Upper lobe of left lung (tissue), 6 donors: Measurements from ENCODE around the gene OPRM1. TPM values are rescaled to one million over a fixed set of nuclear protein-coding genes. Genes with fewer than 3 reads are reported as not detected.
A peak's percentile ranks its signal among the peaks of the same experiment; 100 is the strongest.

Experiments
- ATAC-seq, 2 donors: fragments of 200-7000 bp; cut with Tn5 transposase; one replicate each; pipeline ENCODE4 v1.9.1; 2022; ENCODE audit warnings: mild to moderate bottlenecking in 2 of 2, moderate library complexity in 2 of 2; ENCODE audit not compliant: low FRiP score in 2 of 2
- DNase-seq, 2 donors: peaks; one replicate each; pipeline ENCODE4 v3.0.0-alpha.2; 2019 to 2020
- H3K27ac ChIP-seq, 4 donors: fragments of 200-600 bp; sonication (generic); one replicate each; pipeline ENCODE4 v1.5.1; 2016 to 2019
- H3K27me3 ChIP-seq, 4 donors: fragments of 200-600 bp; sonication (generic); one replicate each; pipeline ENCODE4 v1.5.1; 2017 to 2019
- H3K36me3 ChIP-seq, 4 donors: fragments of 200-600 bp; sonication (generic); one replicate each; pipeline ENCODE4 v1.5.1; 2016 to 2019
- H3K4me1 ChIP-seq, 4 donors: fragments of 200-600 bp; sonication (generic); one replicate each; pipeline ENCODE4 v1.5.1; 2018 to 2019
- H3K4me3 ChIP-seq, 4 donors: fragments of 200-600 bp; sonication (generic); one replicate each; pipeline ENCODE4 v1.5.1; 2017 to 2019; ENCODE audit warnings: mild to moderate bottlenecking in 2 of 4, moderate library complexity in 1 of 4
- H3K9me3 ChIP-seq, 4 donors: fragments of 200-600 bp; sonication (generic); one replicate each; pipeline ENCODE4 v1.5.1; 2018 to 2019
- CTCF ChIP-seq, 6 experiments: fragments of 450-650 bp in 4 of 6; fragments of 200-600 bp in 2 of 6; sonication (generic) in 2 of 6; IDR thresholded peaks; one replicate each; pipeline ENCODE4 v1.5.1; 2016 to 2019; ENCODE audit warnings: antibody characterized with exemption in 6 of 6
- EP300 ChIP-seq, 4 donors: sonication (generic); formaldehyde crosslinking; IDR thresholded peaks; one replicate each; pipeline ENCODE4 v1.5.1; 2017; ENCODE audit warnings: antibody characterized with exemption in 4 of 4, control low read depth in 2 of 4
- POLR2A ChIP-seq, 4 donors: fragments of 450-650 bp; IDR thresholded peaks; one replicate each; pipeline ENCODE4 v1.5.1; 2016 to 2017; ENCODE audit warnings: antibody characterized with exemption in 4 of 4, mild to moderate bottlenecking in 2 of 4
- POLR2AphosphoS5 ChIP-seq, 2 donors: sonication (generic); formaldehyde crosslinking; IDR thresholded peaks; one replicate each; pipeline ENCODE4 v1.5.1; 2017; ENCODE audit warnings: antibody characterized with exemption in 2 of 2
- WGBS, 2 donors: methylation state at CpG; one replicate each; pipeline ENCODE4 v1.1.5; 2017 to 2018; 5-methylcytosine and 5-hydroxymethylcytosine counted together
- total RNA-seq, 6 donors: library from RNA; depleted of rRNA in 4 of 6; stranded (reverse); fragments of >200 nt in 4 of 6; gene quantifications; one replicate each; pipeline versions ENCODE4 v1.1.0 to v1.2.1, GENCODE V29; 2016 to 2021
- donor health status: DM: no; HTN: no; CAD: no; lungs with moderate emphysema.
- donor health status: DM: no; HTN: yes; CAD: no; lungs with severe emphysema.

The OPRM1 gene
- total RNA-seq, 6 donors from 2014 or later: not detected

DNA sequence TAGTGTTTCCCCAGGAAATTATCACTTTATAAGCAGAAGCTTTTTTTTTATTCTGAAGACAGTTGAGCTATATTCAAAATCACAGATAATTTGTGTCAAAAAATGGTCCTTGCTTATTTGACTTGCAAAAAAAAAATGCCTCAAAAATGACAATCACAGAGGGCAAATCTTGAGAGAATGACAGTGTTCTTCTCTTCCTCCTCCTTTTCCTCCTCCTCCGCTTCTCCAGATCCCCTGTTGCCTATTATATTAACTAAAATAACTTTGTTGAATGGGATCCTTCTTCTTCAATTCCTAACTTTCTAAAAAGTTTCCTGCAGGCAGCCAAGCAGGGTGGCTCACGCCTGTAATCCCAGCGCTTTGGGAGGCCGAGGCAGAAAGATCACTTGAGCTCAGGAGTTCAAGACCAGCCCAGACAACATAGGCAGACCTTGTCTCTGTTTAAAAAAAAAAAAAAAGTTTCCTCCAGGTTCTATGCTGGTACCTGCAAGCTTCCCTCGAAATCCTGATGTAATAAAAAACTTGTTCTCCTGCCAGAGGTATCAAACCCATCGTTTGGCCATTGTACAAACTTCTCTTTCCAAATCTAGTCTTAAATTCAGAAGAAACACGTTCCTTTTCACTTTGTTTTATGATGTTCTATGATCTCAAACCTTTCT is 189.0 kb downstream of the OPRM1 start:
- 90 to 93% methylated on average over 7 of the region's 7 CpGs for WGBS, 2 donors
- Histone ChIP-seq H3K4me1 (no peaks in the 10 kb centered on the region), H3K27ac (no peak overlapping the region), H3K36me3 (no peaks in the 10 kb centered on the region), H3K27me3 (no peaks in the 10 kb centered on the region), H3K4me3 (no peak overlapping the region), H3K9me3 (no peaks in the 10 kb centered on the region)
- no peak for ATAC-seq
- TF ChIP-seq POLR2A (IDR thresholded peaks at IDR 0.05) (no peak), POLR2AphosphoS5 (IDR thresholded peaks at IDR 0.05) (no peak), EP300 (IDR thresholded peaks at IDR 0.05) (no peak), CTCF (IDR thresholded peaks at IDR 0.05) (no peak)
- DNase-seq: no peak

GRCh38 chr6:154228521-154228905 is 189.5 kb downstream of the OPRM1 start:
- Histone ChIP-seq H3K4me3 (no peak overlapping the region), H3K4me1 (no peaks in the 10 kb centered on the region), H3K36me3 (no peaks in the 10 kb centered on the region), H3K27me3 (no peaks in the 10 kb centered on the region), H3K27ac (no peak overlapping the region), H3K9me3 (no peaks in the 10 kb centered on the region)
- TF ChIP-seq EP300 (IDR thresholded peaks at IDR 0.05) (no peak), POLR2A (IDR thresholded peaks at IDR 0.05) (no peak), CTCF (IDR thresholded peaks at IDR 0.05) (no peak), POLR2AphosphoS5 (IDR thresholded peaks at IDR 0.05) (no peak)
- ATAC-seq (no peak), DNase-seq (no peak)
- WGBS, 2 donors: 91 to 93% methylated on average over 4 of the region's 4 CpGs

GRCh38 chr6:154229786-154230185 is 190.7 kb downstream of the OPRM1 start:
- no peaks in the 10 kb centered on the region for H3K4me1 ChIP-seq
- no peaks in the 10 kb centered on the region for H3K9me3 ChIP-seq
- DNase-seq: no peak
- H3K27me3 ChIP-seq: no peaks in the 10 kb centered on the region
- H3K27ac ChIP-seq: no peak overlapping the region
- H3K36me3 ChIP-seq: no peaks in the 10 kb centered on the region
- peak in 1 of 2 donors; percentile 52 for ATAC-seq
- H3K4me3 ChIP-seq: peak overlapping the region in 1 of 4 donors; percentile 9
- 72 to 77% methylated on average over 6 of the region's 6 CpGs for WGBS, 2 donors
- TF ChIP-seq POLR2A (IDR thresholded peaks at IDR 0.05) (no peak), POLR2AphosphoS5 (IDR thresholded peaks at IDR 0.05) (no peak)

DNA sequence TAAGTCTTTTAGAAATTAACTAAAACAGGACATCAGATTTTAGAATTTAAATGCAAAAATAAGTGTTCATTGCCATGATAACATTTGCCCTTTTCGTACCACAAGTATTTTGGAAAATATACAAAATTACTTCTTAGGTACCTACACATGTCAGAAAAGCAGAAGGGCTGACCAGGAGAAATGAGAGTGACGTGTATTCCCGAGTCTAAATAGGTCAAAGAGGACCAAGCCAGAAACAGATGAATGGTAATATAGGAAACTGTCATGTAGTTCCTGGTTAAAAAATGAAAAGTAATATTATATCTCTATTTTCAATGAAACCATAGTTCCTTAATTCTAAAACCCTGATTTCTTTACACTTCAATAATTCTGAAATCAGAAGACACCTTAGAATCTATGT is 191.4 kb downstream of the OPRM1 start:
- Histone ChIP-seq H3K27me3 (no peaks in the 10 kb centered on the region), H3K4me1 (no peaks in the 10 kb centered on the region), H3K4me3 (no peak overlapping the region), H3K27ac (no peak overlapping the region), H3K9me3 (no peaks in the 10 kb centered on the region), H3K36me3 (no peaks in the 10 kb centered on the region)
- TF ChIP-seq POLR2AphosphoS5 (IDR thresholded peaks at IDR 0.05): no peak
- no peak for TF ChIP-seq EP300 (IDR thresholded peaks at IDR 0.05)
- TF ChIP-seq CTCF (IDR thresholded peaks at IDR 0.05): no peak
- no peak for TF ChIP-seq POLR2A (IDR thresholded peaks at IDR 0.05)
- no peak for DNase-seq
- WGBS, 2 donors: 81 to 84% methylated on average over 3 of the region's 3 CpGs
- ATAC-seq: no peak

DNA sequence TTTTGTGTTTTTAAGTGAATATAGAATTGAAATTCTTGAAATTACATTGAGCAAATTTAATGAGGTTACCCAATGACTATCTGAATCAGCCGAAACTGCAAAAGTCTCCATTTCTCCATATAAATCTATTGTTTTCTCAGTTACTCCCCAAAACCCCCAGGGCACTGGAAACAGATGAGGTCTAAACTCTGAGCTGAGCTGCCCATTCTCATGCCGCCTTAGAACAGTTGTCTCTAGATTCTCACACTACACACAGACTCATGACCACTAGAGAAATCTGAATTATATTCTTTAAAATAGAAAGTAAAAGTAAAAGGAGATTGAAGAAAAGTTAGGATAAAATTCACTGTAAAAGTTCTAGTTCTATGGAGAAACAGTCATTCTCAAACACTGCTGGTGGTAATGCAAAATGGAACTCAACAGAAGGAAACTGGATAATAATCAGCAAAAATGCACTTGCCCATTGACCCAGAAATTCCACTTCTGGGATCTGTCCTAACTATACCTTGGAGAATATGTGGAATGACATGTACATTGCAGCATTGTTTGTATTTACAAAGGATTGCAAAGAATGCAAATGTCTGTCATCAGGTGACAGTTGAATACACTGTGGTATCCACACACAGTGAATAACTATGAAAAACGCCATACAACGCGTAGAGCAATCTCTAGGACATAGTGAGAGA is 192.0 kb downstream of the OPRM1 start:
- DNase-seq (no peak), ATAC-seq (no peak)
- Histone ChIP-seq H3K27ac (no peak overlapping the region), H3K9me3 (no peaks in the 10 kb centered on the region), H3K4me3 (no peak overlapping the region), H3K4me1 (no peaks in the 10 kb centered on the region), H3K27me3 (no peaks in the 10 kb centered on the region), H3K36me3 (no peaks in the 10 kb centered on the region)
- 87 to 88% methylated on average over 5 of the region's 5 CpGs for WGBS, 2 donors
- TF ChIP-seq POLR2A (IDR thresholded peaks at IDR 0.05): no peak
- no peak for TF ChIP-seq EP300 (IDR thresholded peaks at IDR 0.05)
- no peak for TF ChIP-seq POLR2AphosphoS5 (IDR thresholded peaks at IDR 0.05)
- no peak for TF ChIP-seq CTCF (IDR thresholded peaks at IDR 0.05)
